ENCODE results near the gene DAO. TPM values are rescaled to one million over a fixed set of nuclear protein-coding genes. Genes with fewer than 3 reads are reported as not detected.

DAO gene
- total and polyA plus RNA-seq, 2 of the 4 experiments (the other 2 are of a cell fraction): not detected

DNA sequence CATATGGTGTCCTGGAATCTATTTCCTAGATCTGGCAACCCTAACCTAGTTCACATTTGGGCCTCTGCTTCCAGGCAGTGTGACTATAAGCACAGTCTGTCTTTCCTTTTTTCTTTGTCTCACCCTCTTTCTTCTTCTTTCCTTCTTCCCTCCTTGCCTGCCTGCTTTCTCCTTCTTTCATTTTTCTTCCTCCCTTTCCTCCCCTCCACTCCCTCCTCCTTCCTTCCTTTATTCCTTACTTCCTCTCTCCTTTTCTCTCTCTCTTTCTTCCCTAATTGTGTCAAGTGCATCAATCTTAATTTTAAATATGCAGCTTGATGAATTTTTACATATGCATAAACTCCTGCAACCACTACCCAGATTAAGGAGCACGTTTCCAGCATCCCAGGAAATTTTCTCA, 4.6 kb upstream of the DAO start:
- no peak overlapping the region for H2AK9ac ChIP-seq (replicated peaks; ENCODE audit: low read depth, low read length, poor library complexity)
- intact Hi-C loops (cut with micrococcal nuclease) (no loop called here), in situ Hi-C loops (cut with MboI; ENCODE audit: low sequenced_read_pairs) (no loop called here), dilution Hi-C loops (cut with HindIII; ENCODE audit: low sequenced_read_pairs, unreplicated experiment) (no loop called here)
- CTCF ChIA-PET: no interaction called here
- H3K23ac ChIP-seq (ENCODE audit: low read depth, low read length): no peak overlapping the region
- H2BK5ac ChIP-seq (ENCODE audit: low read depth, low read length, poor library complexity, severe bottlenecking): no peak overlapping the region
- no peak overlapping the region for H3K14ac ChIP-seq (replicated peaks; ENCODE audit: low read depth, low read length)
- H3K9me3 ChIP-seq (ENCODE audit: control insufficient read depth, insufficient read depth, low read length): no peaks in the 10 kb centered on the region
- H3K4me2 ChIP-seq (ENCODE audit: low read depth, low read length): no peak overlapping the region
- H3K18ac ChIP-seq (ENCODE audit: low read depth, low read length): no peak overlapping the region
- no peak overlapping the region for H3K9ac ChIP-seq (ENCODE audit: low read depth, low read length)
- ATAC-seq (ENCODE audit: low read depth) (no peak), DNase-seq (no peak)
- no peak overlapping the region for H3K56ac ChIP-seq (ENCODE audit: extremely low read depth, insufficient read depth, low read length)
- H4K8ac ChIP-seq (ENCODE audit: low read depth in 2 of 2, low read length in 2 of 2): no peak overlapping the region
- POLR2A ChIA-PET (ENCODE audit: unreplicated experiment): no interaction called here
- H3K4me1 ChIP-seq (ENCODE audit: control insufficient read depth, insufficient read depth, low read length): peaks cover 2% of the 10 kb centered on the region; the same call in 1 of the 2 replicates
- H2AFZ ChIP-seq (replicated peaks; ENCODE audit: low read length, poor library complexity): no peak overlapping the region
- no peak overlapping the region for H3K27ac ChIP-seq (ENCODE audit: insufficient read depth, low read length)
- WGBS, 2 experiments (ENCODE audit: extremely low coverage in 2 of 2, insufficient read length in 1 of 2): no CpG with 5 or more reads among the region's 1 CpG
- TF ChIP-seq RFX5 (IDR thresholded peaks at IDR 0.05; ENCODE audit: low read depth, low read length) (no peak), CEBPB (IDR thresholded peaks at IDR 0.05; ENCODE audit: low read depth, low read length) (no peak)
- no peak overlapping the region for H3K4ac ChIP-seq (ENCODE audit: low read depth, low read length)
- H3K4me3 ChIP-seq (ENCODE audit: insufficient read depth, low read depth, low read length): no peak overlapping the region
- H3K79me1 ChIP-seq (ENCODE audit: low read depth in 1 of 2, low read length in 2 of 2): no peaks in the 10 kb centered on the region
- BruUV-seq (replicated peaks): no TSS peak
- H3K36me3 ChIP-seq (ENCODE audit: control insufficient read depth, insufficient read depth, low read length): no peaks in the 10 kb centered on the region
- H2BK120ac ChIP-seq (ENCODE audit: low read depth, low read length): no peak overlapping the region
- H2AK5ac ChIP-seq (ENCODE audit: low read depth, low read length): no peak overlapping the region
- H2BK20ac ChIP-seq (ENCODE audit: low read depth, low read length): no peak overlapping the region
- H3K27me3 ChIP-seq (ENCODE audit: control insufficient read depth, insufficient read depth, low read length): peaks cover 4% of the 10 kb centered on the region; the same call in 1 of the 2 replicates
- H4K5ac ChIP-seq (ENCODE audit: low read depth, low read length): no peak overlapping the region
- H3K9me1 ChIP-seq (ENCODE audit: insufficient read depth, low read length): no peaks in the 10 kb centered on the region
- no peaks in the 10 kb centered on the region for H4K20me1 ChIP-seq (ENCODE audit: insufficient read depth, low read length)
- H2BK15ac ChIP-seq (ENCODE audit: low read depth, low read length): no peak overlapping the region
- no peak overlapping the region for H4K91ac ChIP-seq (ENCODE audit: insufficient read depth, low read depth, low read length)

Data from IMR-90 (cell line).